OCI-LY3 (cell line): ENCODE measurements around the gene SIGLEC14.

Source experiments
- H2AFZ ChIP-seq: fragments of 200-600, 300-600 bp; shearing (Covaris generic); 2 replicates; pipeline ENCODE4 v1.6.0; 2014; ENCODE audit warnings: antibody characterized with exemption, low read depth, low read length
- H3K27ac ChIP-seq: fragments of 200-600, 300-600 bp; sonication (generic); 2 replicates; pipeline ENCODE4 v1.5.1; 2014; ENCODE audit warnings: mild to moderate bottlenecking, low read length, moderate library complexity, mixed read lengths
- H3K27me3 ChIP-seq: fragments of 200-600, 300-600 bp; sonication (generic); 2 replicates; pipeline ENCODE4 v1.6.1; 2014; ENCODE audit warnings: low read depth, low read length, mixed read lengths
- H3K36me3 ChIP-seq: fragments of 200-600, 300-600 bp; sonication (generic); replicated peaks from 2 replicates; pipeline ENCODE3; 2014; ENCODE audit warnings: low read depth, low read length, mixed read lengths
- H3K4me1 ChIP-seq: fragments of 300-600, 200-600 bp; sonication (generic); 2 replicates; pipeline ENCODE4 v1.6.1; 2014; ENCODE audit warnings: low read length, mixed read lengths
- H3K4me2 ChIP-seq: fragments of 200-600, 300-600 bp; sonication (generic); 2 replicates; pipeline ENCODE4 v1.6.1; 2014; ENCODE audit warnings: low read length, mixed read lengths
- H3K4me3 ChIP-seq: fragments of 300-600, 200-600 bp; sonication (generic); 2 replicates; pipeline ENCODE4 v1.5.1; 2014; ENCODE audit warnings: antibody characterized with exemption, mild to moderate bottlenecking, low read length, moderate library complexity
- H3K79me2 ChIP-seq: fragments of 300-600, 200-600 bp; shearing (Covaris generic); 2 replicates; pipeline ENCODE4 v1.6.1; 2014; ENCODE audit warnings: mild to moderate bottlenecking, low read length, mixed read lengths
- H3K9ac ChIP-seq: fragments of 300-600, 200-600 bp; shearing (Covaris generic); 2 replicates; pipeline ENCODE4 v1.6.0; 2014; ENCODE audit warnings: mild to moderate bottlenecking, low read length, moderate library complexity
- H3K9me3 ChIP-seq: fragments of 200-600, 300-600 bp; shearing (Covaris generic); 2 replicates; pipeline ENCODE4 v1.6.1; 2014; ENCODE audit warnings: low read length, mixed read lengths; ENCODE audit not compliant: insufficient read depth
- H4K20me1 ChIP-seq: fragments of 200-600, 300-600 bp; sonication (generic); 2 replicates; pipeline ENCODE4 v1.6.1; 2016; ENCODE audit warnings: low read length, mixed read lengths; ENCODE audit not compliant: insufficient read depth
- CTCF ChIP-seq: fragments of 200-600, 300-600 bp; sonication (generic); IDR thresholded peaks from 2 replicates; pipeline ENCODE4 v1.5.1; 2014; ENCODE audit warnings: antibody characterized with exemption, low read length, low read depth
- EZH2phosphoT487 ChIP-seq: fragments of 200-600 bp; shearing (Covaris generic); IDR thresholded peaks from 2 replicates; pipeline ENCODE4 v1.6.1; 2018; ENCODE audit warnings: antibody characterized with exemption, mixed run types, low read depth

SIGLEC14 gene

GRCh38 chr19:51691074-51691583 is 44.5 kb upstream of the SIGLEC14 start:
- peak overlapping the region; percentile 84 for H3K4me2 ChIP-seq
- no peaks in the 10 kb centered on the region for H3K9me3 ChIP-seq
- no peaks in the 10 kb centered on the region for H4K20me1 ChIP-seq
- H2AFZ ChIP-seq: peak overlapping the region; percentile 82
- H3K36me3 ChIP-seq: no peaks in the 10 kb centered on the region
- TF ChIP-seq EZH2phosphoT487: no peak
- no peak for TF ChIP-seq CTCF
- H3K27ac ChIP-seq: no peak overlapping the region
- H3K79me2 ChIP-seq: no peaks in the 10 kb centered on the region
- peaks cover 8% of the 10 kb centered on the region; the same call in 1 of the 2 replicates for H3K27me3 ChIP-seq
- peaks cover 8% of the 10 kb centered on the region; the same call in 1 of the 2 replicates for H3K4me1 ChIP-seq
- peak overlapping the region; percentile 66; the same call in 1 of the 2 replicates for H3K9ac ChIP-seq
- peak overlapping the region; percentile 78 for H3K4me3 ChIP-seq

GRCh38 chr19:51690454-51691073 is 43.9 kb upstream of the SIGLEC14 start:
- Histone ChIP-seq H3K9ac (peak overlapping the region; percentile 66), H2AFZ (0 out of 2 replicates have a peak overlapping the region, but pooled peaks have one; percentile 82), H3K27ac (peak overlapping the region; percentile 52), H3K79me2 (no peaks in the 10 kb centered on the region), H4K20me1 (no peaks in the 10 kb centered on the region), H3K36me3 (no peaks in the 10 kb centered on the region), H3K9me3 (no peaks in the 10 kb centered on the region), H3K27me3 (peaks cover 8% of the 10 kb centered on the region; the same call in 1 of the 2 replicates), H3K4me3 (peak overlapping the region; percentile 78), H3K4me1 (peaks cover 8% of the 10 kb centered on the region; the same call in 1 of the 2 replicates), H3K4me2 (peak overlapping the region; percentile 84)
- TF ChIP-seq CTCF: no peak
- no peak for TF ChIP-seq EZH2phosphoT487

GRCh38 chr19:51689751-51690453 is 43.3 kb upstream of the SIGLEC14 start:
- Histone ChIP-seq H2AFZ (no peak overlapping the region), H3K9me3 (no peaks in the 10 kb centered on the region), H3K4me2 (peak overlapping the region; percentile 84), H3K27ac (no peak overlapping the region; the same call in 1 of the 2 replicates), H3K27me3 (peaks cover 8% of the 10 kb centered on the region; the same call in 1 of the 2 replicates), H3K4me3 (peak overlapping the region; percentile 78), H3K4me1 (peaks cover 8% of the 10 kb centered on the region; the same call in 1 of the 2 replicates), H3K36me3 (no peaks in the 10 kb centered on the region), H3K79me2 (no peaks in the 10 kb centered on the region), H4K20me1 (no peaks in the 10 kb centered on the region), H3K9ac (peak overlapping the region; percentile 66)
- TF ChIP-seq EZH2phosphoT487 (no peak), CTCF (no peak)
